GM21619 (cell line): ENCODE measurements around the gene COL1A2.

Experiments
- ATAC-seq: cut with Tn5 transposase; IDR thresholded peaks from one replicate; pipeline ENCODE4 v1.9.1; 2021; ENCODE audit not compliant: unreplicated experiment

The COL1A2 gene

DNA sequence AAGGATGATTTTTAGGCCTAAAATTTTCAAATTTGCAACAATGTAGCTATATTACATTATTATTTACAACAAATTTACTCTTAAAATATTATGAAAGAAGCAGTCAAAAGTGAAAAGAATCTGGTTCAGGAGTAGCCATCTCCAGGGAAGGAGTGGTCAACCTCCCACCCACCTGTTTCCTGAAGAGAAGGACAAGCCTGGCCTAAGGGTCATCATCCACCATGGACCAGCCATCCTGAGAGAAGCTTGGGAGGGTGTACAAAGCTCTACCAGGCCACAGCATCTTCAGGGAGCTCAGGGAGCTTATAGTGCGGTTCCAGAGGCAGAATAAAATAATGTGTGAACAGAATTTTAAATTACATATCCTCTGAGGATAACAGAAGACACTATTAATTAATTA is 38.1 kb downstream of the COL1A2 start:
- ATAC-seq = no peak

DNA sequence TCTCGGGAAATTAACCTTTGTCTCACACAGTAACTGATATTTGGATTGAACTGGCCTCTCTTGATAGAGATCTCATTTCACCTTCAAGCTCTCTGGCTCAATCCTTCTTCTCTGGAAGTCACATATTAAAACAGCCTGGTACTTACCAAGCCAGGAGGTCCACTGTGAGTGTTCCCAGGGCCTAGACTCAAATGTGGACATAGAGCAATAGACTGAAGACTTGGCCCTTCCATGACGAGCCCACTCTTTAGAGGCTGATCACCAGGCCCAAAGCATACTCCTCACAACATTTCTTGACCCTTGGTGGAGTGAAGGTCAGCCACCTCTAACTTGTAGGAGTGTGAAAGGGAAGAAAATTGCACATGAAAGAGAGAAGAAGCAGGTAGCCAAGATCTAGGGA is 38.5 kb downstream of the COL1A2 start:
- ATAC-seq = no peak

DNA sequence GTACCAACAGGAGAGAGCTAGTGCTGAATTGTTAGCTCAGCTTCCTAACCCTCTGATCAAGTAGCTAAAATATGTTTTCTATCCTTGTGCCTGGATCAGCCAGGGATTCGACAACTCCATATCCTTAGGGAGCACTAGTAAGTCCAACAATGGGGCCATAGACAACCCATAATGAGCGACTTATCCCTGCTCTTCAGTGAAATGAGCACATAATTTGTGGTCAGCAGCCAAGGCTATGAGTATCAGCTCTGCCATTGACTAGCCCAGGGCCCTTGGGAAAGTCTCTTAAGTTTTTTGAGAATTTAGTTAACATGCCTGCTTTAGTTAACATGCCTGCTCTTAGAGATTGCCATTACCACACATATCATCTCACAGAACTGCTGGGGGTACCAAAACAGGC is 39.3 kb downstream of the COL1A2 start:
- ATAC-seq = no peak

DNA sequence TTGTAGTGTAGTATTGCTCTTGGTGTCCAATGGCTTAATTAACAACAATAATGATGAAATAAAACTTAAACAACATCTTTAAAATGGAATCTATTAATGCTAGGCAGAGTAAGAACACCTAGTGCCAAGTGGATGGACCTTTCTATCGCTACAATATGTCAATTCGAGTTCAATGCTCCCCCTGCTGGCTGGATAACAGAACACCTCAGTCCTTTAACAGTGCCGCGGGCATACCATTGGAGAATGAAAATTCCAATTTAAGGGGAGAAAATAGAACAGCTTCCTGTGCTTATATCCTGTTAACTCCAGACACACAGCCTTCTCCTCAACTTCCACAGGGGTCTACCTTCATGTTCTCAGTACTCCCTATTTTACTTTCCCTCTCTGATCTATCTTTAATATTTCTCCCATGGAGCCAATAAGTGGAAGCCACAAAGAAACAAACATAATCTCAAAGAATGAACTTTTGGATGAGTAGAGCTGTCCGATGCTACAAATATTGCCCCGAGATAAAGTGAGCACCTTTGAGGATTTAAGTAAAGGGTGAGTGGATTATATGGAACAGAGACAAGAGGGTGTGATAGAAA is 41.4 kb downstream of the COL1A2 start:
- ATAC-seq = peak; percentile 93

DNA sequence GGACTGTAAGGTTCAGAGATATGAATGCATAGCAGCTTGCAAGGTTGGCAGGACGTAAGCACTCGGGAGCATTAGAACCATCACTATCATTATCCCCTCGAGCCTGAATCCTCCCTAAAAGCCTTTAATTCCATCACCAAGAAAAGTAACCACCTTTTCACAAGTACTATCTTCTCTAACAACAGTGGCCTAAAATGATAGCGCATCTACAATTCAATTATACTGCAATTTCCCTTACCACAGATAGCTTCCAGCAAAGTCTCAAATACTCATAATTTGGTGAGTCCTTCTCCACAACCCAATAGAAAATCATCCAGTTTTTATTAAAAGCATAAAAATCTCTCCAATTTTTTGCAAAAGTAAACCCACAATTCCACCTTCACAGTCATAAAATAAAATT is 42.0 kb downstream of the COL1A2 start:
- no peak for ATAC-seq

DNA sequence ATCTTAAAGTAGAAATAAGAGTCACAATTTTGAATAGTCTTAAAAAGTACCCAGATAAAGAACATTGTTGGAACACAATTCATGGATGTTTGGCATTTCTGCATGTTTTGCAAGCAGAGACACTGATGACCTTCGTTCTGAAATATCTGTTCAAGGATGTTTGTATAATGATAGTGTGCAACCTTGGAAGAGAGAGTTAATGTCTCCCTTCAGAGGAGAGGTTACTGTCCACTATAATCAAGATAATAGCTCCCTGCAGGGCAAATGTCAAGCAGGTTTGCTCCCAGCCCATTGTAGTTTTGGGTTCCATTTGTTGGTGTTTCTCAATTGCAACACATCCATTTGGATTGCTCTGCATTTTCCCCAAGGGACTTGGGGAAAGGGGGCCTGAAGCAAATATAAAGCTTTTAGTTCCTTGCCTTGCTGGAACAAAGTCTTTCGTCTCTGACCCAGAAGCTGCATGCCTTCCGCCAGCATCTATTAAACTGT is 45.2 kb downstream of the COL1A2 start:
- no peak for ATAC-seq

DNA sequence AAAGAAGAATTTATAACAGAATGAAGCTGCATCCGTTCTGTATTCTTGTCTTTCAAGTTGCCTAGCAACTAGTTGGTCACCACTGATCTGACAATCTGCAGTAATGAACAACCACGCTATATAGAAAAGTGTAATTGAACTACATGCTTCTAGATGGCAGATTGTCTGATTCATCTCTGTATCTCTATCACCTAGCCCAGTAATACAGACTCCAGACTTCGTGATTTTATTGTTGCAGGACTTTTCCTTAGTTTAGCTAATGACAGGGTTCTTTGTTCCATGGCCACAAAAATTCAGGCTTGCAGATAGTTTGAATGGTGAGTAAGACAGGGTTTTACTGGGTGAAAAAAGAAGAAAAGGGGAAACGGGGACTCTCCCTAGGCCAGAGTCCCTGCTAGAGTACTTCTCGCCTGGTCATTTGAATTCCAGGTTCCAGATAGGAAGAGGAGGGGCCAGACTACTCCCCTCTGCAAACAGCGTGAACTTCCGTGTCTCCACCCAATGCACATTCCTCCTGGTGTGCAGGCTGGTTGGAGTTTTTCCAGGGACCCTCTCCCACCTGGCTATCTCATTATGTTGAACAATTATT is 45.9 kb downstream of the COL1A2 start:
- ATAC-seq = no peak

DNA sequence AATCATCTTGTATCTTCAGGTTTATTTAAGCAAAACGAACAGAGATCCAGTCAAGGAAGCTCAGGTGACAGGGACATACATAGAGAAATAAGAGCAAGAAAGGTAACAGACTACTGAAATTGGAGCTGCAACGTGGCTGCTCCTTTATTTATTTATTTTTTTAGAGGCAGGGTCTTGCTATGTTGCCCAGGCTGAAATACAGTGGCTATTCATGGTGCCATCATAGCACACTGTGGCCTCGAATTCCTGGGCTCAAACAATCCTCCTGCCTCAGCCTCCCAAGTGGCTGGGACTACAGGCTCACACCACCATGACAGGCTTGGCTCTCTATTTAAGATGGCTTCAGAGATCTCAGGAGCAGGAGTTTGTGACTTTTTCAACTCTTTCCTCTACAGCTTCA is 46.4 kb downstream of the COL1A2 start:
- no peak for ATAC-seq

DNA sequence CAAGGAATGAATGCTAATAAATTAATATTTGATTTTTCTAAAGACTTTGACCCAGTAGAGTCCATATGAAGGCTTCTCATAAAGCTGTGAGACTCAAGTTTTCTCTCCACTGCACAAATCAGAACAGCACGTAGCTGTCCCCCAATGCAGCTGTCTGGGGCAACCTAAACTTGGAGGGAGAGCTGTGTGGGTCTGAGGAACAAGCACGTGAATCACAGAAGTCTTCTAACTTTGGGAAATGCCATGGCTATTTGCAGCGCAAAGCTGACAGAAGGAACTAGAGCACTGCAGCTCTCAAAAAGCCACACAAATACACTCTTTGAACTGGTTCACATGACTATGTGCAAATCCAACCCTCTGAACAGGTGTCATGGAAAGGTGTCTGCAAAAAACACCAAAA is 47.9 kb downstream of the COL1A2 start:
- ATAC-seq = no peak

DNA sequence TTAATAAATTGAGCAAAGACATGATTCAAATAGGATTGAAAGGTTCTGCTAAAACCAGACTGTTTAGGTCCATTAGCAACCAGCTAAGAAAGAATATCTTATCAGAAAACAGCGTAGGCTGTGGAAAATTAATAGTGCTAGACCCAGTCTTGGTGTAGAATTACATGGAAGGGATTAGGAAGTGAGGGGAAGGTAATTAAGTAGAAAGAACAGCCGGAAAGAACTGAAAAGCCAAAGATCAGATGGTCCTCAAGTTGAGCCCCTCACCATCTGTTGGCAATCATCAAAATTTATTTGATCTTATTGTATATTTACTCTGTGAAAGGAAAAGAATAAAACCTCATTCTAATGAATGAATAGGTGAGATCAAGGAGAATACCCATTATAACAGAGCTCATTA is 50.1 kb downstream of the COL1A2 start:
- no peak for ATAC-seq

DNA sequence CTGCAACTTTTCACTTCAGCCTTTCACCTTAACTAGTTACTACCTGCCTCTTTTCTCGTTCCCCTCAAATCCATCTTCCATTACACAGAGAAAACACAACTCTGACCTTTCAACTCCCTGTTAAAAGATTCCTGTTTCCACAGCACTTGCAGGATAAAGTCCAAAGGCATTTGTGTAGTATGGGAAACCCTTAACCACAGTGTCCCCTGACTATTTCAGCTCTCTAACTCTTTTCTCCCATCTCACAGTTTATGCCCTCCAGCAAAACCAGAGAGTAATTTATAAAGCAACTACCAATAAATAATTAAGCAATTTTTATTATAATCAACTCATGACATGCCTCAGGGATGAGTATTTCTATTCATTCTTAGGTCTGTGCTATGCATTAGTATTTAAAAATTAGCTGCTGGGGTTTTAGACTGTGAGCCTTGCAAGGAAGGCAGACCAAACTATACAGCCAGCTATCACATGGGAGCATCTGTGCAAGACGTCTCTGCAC is 51.0 kb downstream of the COL1A2 start:
- ATAC-seq = no peak

DNA sequence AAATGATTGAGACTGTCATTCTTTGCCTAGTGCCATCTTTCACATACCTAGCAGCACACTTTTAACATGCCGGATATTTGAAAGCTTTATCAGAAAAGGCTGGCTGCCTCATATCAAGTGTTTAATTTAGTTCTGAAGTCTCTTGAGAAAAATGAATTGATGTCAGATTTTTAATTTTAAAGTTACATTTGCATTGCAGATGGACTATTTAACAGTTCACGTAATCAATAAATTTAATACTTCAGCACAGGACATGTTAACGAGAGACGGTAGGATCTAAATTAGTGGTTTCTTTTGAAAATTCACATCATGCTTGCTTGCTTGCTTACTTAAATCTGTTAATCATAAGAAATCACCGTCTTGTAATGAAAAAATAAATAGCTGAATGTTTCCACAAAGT is 51.6 kb downstream of the COL1A2 start:
- ATAC-seq = no peak

DNA sequence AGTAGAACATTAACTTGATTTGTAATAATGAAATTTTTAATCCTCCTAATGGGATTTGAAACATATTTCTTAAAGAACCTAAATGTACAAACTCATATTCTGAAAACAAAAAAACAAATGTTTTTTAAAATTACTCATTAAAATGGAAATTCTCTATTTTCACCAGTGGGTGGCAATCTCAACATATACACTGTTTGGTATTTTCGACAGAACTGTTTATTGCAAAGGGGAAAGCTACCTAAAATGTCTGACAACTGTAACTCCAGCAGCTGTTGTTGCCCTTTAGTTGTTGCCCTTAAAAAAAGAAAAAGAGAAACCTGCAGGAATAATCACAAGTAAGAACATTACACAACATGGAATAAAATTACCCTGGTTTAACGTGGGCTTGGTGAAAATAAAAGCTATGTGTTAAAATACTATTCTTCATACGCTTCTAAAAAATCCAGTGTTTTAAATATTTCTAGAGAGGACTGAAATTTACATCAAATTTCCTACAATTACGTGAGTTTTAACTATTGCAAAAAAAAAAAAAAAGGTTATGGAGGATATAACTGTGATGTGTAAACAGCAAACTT is 54.5 kb downstream of the COL1A2 start:
- ATAC-seq = peak; percentile 86

DNA sequence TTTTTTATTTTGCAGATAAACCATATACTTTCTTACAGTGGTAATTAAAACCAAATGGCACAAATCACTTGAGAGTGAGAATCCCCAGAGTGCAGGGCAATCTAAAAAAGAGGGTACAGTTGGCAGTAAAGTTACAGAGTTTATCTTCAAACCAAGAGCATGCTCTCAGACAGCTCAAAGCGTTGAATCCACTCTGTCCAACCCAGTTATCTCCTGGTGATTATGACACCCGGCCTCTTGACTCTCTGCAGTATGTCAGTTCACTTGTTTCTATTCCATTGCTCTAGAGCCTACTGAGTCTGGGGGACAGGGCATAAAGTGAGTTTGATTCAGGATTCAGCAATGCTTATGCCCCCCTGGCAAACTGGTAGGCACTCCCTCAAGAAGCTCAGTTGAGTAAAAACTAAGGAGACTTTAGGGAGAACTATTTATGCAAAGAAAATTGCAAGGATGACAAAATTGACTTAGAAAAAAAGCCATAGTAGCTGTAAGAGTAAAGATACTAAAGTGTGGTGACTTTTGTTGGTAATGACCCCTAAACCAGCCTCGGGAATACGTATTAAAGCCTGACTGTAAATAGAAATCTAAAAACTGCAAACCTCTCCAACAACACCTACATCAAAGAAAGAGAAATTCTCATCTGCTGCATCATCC is 55.5 kb downstream of the COL1A2 start:
- ATAC-seq = no peak

DNA sequence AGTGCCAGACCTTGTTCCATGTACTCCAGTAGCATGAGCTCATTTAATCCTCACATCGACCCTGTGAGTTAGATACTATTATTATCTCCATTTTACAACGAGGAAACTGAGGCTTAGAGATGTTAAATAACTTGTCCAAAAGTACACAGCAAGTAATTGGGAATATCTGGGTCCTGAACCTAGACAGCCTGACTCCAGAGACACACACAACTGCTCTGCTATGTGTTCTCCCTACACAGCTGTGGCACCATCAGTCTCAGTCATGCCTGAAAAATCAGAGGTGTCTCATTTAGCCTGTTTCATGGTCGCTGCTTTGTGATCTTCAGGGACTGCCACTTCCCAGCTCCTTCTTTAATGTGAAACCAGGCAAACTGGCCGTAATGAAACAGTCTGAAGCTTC is 56.5 kb downstream of the COL1A2 start:
- no peak for ATAC-seq

DNA sequence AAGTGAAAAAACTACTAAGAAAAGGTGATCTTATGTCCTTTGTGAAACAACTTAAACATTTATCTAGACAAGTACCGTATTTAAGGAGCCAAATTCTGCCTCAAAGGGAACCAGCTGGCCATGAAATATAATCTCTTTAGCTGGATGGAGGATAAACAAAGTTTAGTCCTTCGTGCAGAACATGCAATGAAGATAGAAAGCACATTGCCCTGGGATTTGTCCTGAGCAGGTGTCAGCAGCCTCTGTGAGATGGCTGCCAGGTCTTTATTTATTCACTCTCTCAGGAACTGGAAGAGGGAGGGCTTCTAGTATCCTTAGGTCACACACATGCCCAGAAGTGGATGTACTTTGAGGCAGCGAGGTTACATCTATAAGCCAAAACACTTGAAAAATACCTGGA is 57.5 kb downstream of the COL1A2 start:
- ATAC-seq = no peak

DNA sequence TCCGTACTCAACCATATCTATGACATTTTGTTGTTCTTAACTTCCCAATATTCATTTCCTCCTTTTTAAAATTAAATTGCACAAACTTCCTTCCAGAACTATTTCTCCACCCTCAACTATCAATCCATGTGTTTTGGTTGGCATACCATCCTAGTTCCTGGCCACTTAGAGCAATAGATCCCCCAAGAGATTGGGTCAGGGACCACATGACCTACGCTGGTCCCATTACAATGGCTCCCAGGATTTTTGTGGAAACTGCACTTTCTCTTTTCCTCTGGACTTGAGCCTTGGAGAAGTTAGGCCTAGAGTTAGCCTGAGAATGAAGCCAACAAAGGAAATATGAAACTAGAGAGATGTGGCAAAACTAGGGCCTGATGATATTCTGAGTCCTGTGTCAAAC is 59.2 kb downstream of the COL1A2 start:
- ATAC-seq = no peak

DNA sequence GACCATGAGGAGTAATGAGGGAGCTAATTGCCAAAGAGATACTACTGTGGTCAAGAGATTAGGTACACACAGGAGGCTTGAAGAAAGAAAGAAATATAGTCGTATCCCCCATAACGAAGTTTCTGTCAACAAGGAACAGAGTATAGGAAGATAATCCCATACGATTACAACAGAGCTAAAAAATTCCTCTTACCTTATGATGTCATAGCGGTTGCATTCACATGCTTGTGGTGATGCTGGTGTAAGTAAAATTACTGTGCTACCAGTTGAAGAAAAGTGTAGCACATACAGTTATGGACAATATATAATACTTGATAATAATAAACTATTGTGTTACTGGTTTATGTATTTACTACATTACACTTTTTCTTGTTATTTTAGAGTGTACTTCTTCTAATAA is 63.3 kb downstream of the COL1A2 start:
- ATAC-seq = no peak

DNA sequence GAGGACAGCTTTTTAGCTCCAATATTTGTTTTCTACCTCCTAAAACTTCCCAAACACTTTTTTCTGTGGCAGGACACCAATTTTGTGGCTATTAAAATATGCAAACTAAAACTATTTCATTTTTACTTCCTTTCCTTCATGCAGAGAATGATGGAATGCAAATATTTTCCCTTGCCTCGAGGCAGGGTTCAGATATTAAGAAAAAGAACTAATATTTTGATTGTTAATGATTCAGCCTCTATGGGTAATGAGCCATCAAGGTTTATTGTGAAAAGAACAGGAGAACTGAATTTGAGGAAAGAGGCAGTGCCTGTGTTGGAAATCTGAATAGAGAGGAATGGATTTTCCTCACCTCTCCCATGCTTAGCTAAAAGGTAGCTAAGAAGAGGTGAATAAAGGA is 71.8 kb downstream of the COL1A2 start:
- no peak for ATAC-seq

DNA sequence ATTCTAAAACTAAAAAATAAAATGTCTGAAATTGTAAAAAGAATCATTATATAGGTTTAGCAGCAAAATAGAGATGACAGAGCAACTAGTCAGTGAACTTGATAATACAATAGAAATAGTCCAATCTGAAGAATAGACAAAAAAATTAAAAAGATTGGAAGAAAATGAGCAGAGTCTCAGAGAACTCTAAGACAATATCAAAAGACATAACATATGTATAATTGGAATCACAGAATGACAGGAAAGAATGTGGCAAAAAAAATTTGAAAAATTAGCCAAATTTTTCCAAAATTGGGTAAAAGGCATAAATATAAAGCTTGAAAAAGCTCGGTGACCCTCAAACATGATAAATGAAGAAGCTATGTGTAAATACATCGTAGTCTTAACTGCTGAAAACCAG is 76.9 kb downstream of the COL1A2 start:
- ATAC-seq = no peak

DNA sequence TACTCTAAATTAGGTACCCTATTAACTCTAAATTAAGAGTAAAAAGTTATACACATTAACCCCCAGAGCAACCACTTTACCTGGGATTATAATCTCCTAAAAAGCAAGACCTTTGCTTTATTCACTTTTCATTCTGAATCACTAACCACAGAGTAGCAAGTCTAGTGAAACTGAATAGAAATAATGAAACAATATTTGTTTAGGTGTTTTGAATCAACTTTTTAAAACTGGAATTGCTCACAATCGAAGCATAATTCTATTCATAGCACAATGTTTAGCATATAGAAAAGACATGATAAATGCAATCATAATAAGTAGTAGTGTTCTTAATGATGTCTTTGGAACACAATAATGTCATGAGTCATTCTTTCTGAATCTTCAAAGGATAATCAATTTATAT is 77.9 kb downstream of the COL1A2 start:
- ATAC-seq = no peak

DNA sequence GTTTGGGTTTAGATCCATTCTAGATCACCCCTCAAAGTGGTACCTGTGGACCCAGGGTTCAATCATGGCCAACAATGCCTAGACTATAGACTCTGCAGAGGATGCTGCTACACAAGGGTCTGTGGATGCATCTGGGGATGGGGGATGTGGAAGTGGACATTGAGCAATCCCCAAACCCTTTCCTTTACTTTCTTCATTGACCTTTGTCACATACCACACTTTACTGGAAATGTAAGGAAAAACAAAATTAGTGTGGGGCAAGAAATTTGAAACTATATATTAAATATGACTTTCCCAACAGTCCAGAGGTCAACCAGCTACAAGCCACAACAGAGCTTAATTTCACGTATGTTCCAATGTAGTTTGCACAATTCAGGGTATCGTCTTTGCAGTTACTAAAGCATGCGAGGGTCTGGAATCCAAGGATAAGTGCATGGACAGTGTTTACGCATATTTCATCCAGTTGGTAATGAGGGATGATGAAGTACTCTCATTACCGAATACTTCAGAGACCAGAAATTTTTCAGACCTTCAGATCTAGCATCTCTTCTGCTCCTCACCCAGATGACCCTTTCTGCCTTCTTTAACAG is 81.7 kb downstream of the COL1A2 start:
- no peak for ATAC-seq
